B cell (primary cell): ENCODE data around the gene ABCB1. TPM values are rescaled to one million over a fixed set of nuclear protein-coding genes. Genes with fewer than 3 reads are reported as not detected.

ENCODE experiments used
- ATAC-seq: fragments of 200-7000 bp; cut with Tn5 transposase; one replicate; pipeline ENCODE4 v1.10.0; 2021; ENCODE audit warnings: low read depth, mild to moderate bottlenecking, moderate number of reproducible peaks, moderate library complexity
- CTCF ChIA-PET: fragments of 350-600 bp; sonication (Branson Sonifier 250); formaldehyde crosslinking; loops from one replicate; lab custom pipeline; 2021; ENCODE audit warnings: antibody characterized with exemption, inconsistent platforms; lab: Charles Lee
- POLR2A ChIA-PET: fragments of 350-600 bp; sonication (Branson Sonifier 250); formaldehyde crosslinking; loops from one replicate; lab custom pipeline; 2021; ENCODE audit warnings: antibody characterized with exemption; lab: Charles Lee
- DNase-seq: peaks from one replicate; pipeline ENCODE4 v3.0.0; 2013
- H2AFZ ChIP-seq: 2 replicates; pipeline ENCODE4 v1.6.1; 2012; ENCODE audit warnings: mild to moderate bottlenecking, low read depth, low read length; ENCODE audit not compliant: insufficient read depth, poor library complexity, severe bottlenecking
- H3K27ac ChIP-seq, 2 donors: 1 replicate in 1 of 2; 2 replicates in 1 of 2; pipeline ENCODE4 v1.5.1; 2012 to 2013; ENCODE audit warnings: low read length in 2 of 2, mild to moderate bottlenecking in 2 of 2, moderate library complexity in 1 of 2
- H3K27me3 ChIP-seq, 4 experiments: fragments of 200-600 bp in 1 of 4; sonication (generic) in 1 of 4; replicated peaks in 1 of 4; 1 replicate in 2 of 4; 2 replicates in 2 of 4; pipeline versions ENCODE4 v1.6.1 to v1.7.0; 2013 to 2016; ENCODE audit warnings: low read length in 3 of 4, mild to moderate bottlenecking in 2 of 4, mixed read lengths in 1 of 4, moderate library complexity in 1 of 4; ENCODE audit not compliant: insufficient read depth in 4 of 4, control insufficient read depth in 3 of 4; ENCODE audit errors: control extremely low read depth in 1 of 4
- H3K36me3 ChIP-seq, 2 experiments: replicated peaks in 1 of 2; 1 replicate in 1 of 2; 2 replicates in 1 of 2; pipeline versions ENCODE4 v1.6.1 to v1.7.1; 2013; ENCODE audit warnings: low read length in 1 of 2; ENCODE audit not compliant: insufficient read depth in 2 of 2, control insufficient read depth in 1 of 2; ENCODE audit errors: control extremely low read depth in 1 of 2, extremely low read depth in 1 of 2
- H3K4me1 ChIP-seq, 2 donors: fragments of 200-600 bp in 1 of 2; sonication (generic) in 1 of 2; 1 replicate in 1 of 2; 2 replicates in 1 of 2; pipeline versions ENCODE4 v1.5.1 to v1.6.1; 2013 to 2017; ENCODE audit warnings: low read length in 2 of 2; ENCODE audit not compliant: control insufficient read depth in 2 of 2, insufficient read depth in 2 of 2
- H3K4me2 ChIP-seq: replicated peaks from 2 replicates; pipeline ENCODE3; 2012; ENCODE audit warnings: mild to moderate bottlenecking, low read depth, low read length; ENCODE audit not compliant: poor library complexity, severe bottlenecking
- H3K4me3 ChIP-seq, 5 experiments: fragments of 200-600 bp in 1 of 5; sonication (generic) in 1 of 5; 1 replicate in 3 of 5; 2 replicates in 2 of 5; pipeline versions ENCODE4 v1.5.1 to v1.7.0; 2011 to 2016; ENCODE audit warnings: low read length in 4 of 5, mild to moderate bottlenecking in 4 of 5, low read depth in 2 of 5, control low read depth in 1 of 5, moderate library complexity in 1 of 5; ENCODE audit not compliant: insufficient read depth in 1 of 5; ENCODE audit errors: control extremely low read depth in 1 of 5, extremely low read depth in 1 of 5
- H3K79me2 ChIP-seq: fragments of 200-600 bp; sonication (generic); one replicate; pipeline ENCODE4 v1.6.0; 2016; ENCODE audit warnings: low read length; ENCODE audit not compliant: control insufficient read depth, insufficient read depth
- H3K9ac ChIP-seq: fragments of 200-600 bp; sonication (generic); 2 replicates; pipeline ENCODE4 v1.6.1; 2017; ENCODE audit warnings: mild to moderate bottlenecking, low read length, moderate library complexity
- H3K9me3 ChIP-seq, 3 donors: one replicate each; pipeline versions ENCODE4 v1.6.1 to v1.7.1; 2013; ENCODE audit warnings: low read length in 2 of 3; ENCODE audit not compliant: control insufficient read depth in 2 of 3, insufficient read depth in 1 of 3; ENCODE audit errors: control extremely low read depth in 1 of 3
- H4K20me1 ChIP-seq: 2 replicates; pipeline ENCODE4 v1.6.0; 2012; ENCODE audit warnings: mild to moderate bottlenecking, low read length; ENCODE audit not compliant: insufficient read depth, control insufficient read depth, poor library complexity, severe bottlenecking
- H3K27ac Mint-ChIP-seq: one replicate; pipeline ENCODE4 v1.8.0; 2021; ENCODE audit warnings: mixed read lengths
- H3K27me3 Mint-ChIP-seq: one replicate; pipeline ENCODE4 v1.8.0; 2021; ENCODE audit warnings: mixed read lengths
- H3K4me1 Mint-ChIP-seq: one replicate; pipeline ENCODE4 v1.8.0; 2021; ENCODE audit warnings: mixed read lengths
- H3K4me3 Mint-ChIP-seq: one replicate; pipeline ENCODE4 v1.8.0; 2021; ENCODE audit warnings: mixed read lengths
- H3K9me3 Mint-ChIP-seq: one replicate; pipeline ENCODE4 v1.8.0; 2022; ENCODE audit warnings: mixed read lengths; ENCODE audit not compliant: insufficient read depth
- CTCF ChIP-seq: fragments of 200-600 bp; IDR thresholded peaks from one replicate; pipeline ENCODE4 v1.8.0; 2022; ENCODE audit warnings: antibody characterized with exemption, mild to moderate bottlenecking
- EZH2 ChIP-seq: IDR thresholded peaks from 2 replicates; pipeline ENCODE4 v1.6.1; 2012; ENCODE audit warnings: borderline replicate concordance, low read depth, mild to moderate bottlenecking, moderate library complexity, low read length; ENCODE audit not compliant: insufficient read depth, poor library complexity, severe bottlenecking
- WGBS: methylation state at CpG from one replicate; pipeline ENCODE4 v1.1.5; 2013; ENCODE audit warnings: missing lambda C conversion rate; ENCODE audit not compliant: insufficient coverage; 5-methylcytosine and 5-hydroxymethylcytosine counted together
- intact Hi-C: fragments of 100-400 bp; cut with micrococcal nuclease; formaldehyde crosslinking; loops from one replicate; pipeline ENCODE4 v1.10.0; 2022
- polyA plus RNA-seq: library from polyadenylated mRNA; depleted of rRNA; stranded (reverse); fragments of >200 nt; gene quantifications from 2 replicates; pipeline ENCODE4 v1.2.3, GENCODE V29; 2012
- total RNA-seq, 2 donors: library from RNA; stranded (reverse); fragments of 120-200 nt in 1 of 2; gene quantifications; 1 replicate in 1 of 2; 2 replicates in 1 of 2; pipeline versions ENCODE4 v1.2.3 to v1.2.4, GENCODE V29; 2013 to 2022

ABCB1 gene
- total and polyA plus RNA-seq, 2 donors (not counting 1 experiment from before 2014, with no cell fraction given): 8.5 to 21.7 TPM

GRCh38 chr7:87548123-87548919, 52.4 kb downstream of the ABCB1 start:
- intact Hi-C loops: no loop called here
- Histone ChIP-seq H3K27me3 (no peaks in the 10 kb centered on the region), H3K9ac (no peak overlapping the region), H3K4me3 (no peak overlapping the region), H3K36me3 (peaks cover 0 to 12% of the 10 kb centered on the region in 2 experiments), H2AFZ (no peak overlapping the region), H3K9me3 (no peaks in the 10 kb centered on the region), H3K27ac (no peak overlapping the region), H4K20me1 (no peaks in the 10 kb centered on the region), H3K4me2 (no peak overlapping the region), H3K79me2 (no peaks in the 10 kb centered on the region), H3K4me1 (no peaks in the 10 kb centered on the region)
- Mint-ChIP-seq H3K9me3 (no peaks in the 10 kb centered on the region), H3K27me3 (no peaks in the 10 kb centered on the region), H3K27ac (no peak overlapping the region), H3K4me3 (no peak overlapping the region), H3K4me1 (no peaks in the 10 kb centered on the region)
- DNase-seq (no peak), ATAC-seq (no peak)
- 100% methylated on average over 5 of the region's 7 CpGs for WGBS
- ChIA-PET POLR2A (no interaction called here), CTCF (no interaction called here)
- TF ChIP-seq EZH2 (no peak), CTCF (no peak)

- H3K27me3 Mint-ChIP-seq: no peaks in the 10 kb centered on the region
- intact Hi-C loops: no loop called here
- H3K9me3 Mint-ChIP-seq: no peaks in the 10 kb centered on the region
- Histone ChIP-seq H3K9me3 (no peaks in the 10 kb centered on the region), H3K4me2 (no peak overlapping the region), H3K36me3 (peaks cover 0 to 13% of the 10 kb centered on the region in 2 experiments), H2AFZ (no peak overlapping the region), H3K4me3 (no peak overlapping the region), H4K20me1 (no peaks in the 10 kb centered on the region), H3K79me2 (no peaks in the 10 kb centered on the region), H3K27ac (no peak overlapping the region), H3K27me3 (no peaks in the 10 kb centered on the region), H3K4me1 (no peaks in the 10 kb centered on the region), H3K9ac (no peak overlapping the region)
- TF ChIP-seq CTCF (no peak), EZH2 (no peak)
- H3K4me1 Mint-ChIP-seq: no peaks in the 10 kb centered on the region
- no CpG with 5 or more reads among the region's 6 CpGs for WGBS
- no peak overlapping the region for H3K4me3 Mint-ChIP-seq
- ChIA-PET POLR2A (no interaction called here), CTCF (no interaction called here)
- DNase-seq: no peak
- no peak for ATAC-seq
- no peak overlapping the region for H3K27ac Mint-ChIP-seq
Observed at GRCh38 chr7:87545760-87546159, 54.9 kb downstream of the ABCB1 start.
